ENCODE results near the gene KLHL29.

DNA sequence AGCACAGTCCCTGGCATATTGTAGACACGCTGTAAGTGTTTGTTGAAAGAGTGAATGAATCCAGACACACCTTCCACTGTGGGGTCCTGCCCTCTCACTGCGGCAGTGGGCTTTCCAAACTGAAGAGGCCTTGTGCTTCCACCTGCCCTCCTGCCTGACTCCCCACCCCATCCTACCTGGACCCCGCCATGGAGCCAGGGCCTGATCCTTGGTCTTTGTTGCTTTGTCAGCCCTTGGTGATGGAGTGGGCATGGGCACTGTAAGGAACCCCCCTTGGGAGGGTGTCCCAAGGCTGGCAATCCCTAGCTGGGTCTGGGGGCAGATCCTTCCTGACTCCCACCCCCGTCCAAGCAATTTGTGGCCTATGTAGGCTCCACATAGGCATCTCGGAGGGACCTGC lies 33.1 kb downstream of the KLHL29 start:
- TF ChIP-seq, protein P1, sequence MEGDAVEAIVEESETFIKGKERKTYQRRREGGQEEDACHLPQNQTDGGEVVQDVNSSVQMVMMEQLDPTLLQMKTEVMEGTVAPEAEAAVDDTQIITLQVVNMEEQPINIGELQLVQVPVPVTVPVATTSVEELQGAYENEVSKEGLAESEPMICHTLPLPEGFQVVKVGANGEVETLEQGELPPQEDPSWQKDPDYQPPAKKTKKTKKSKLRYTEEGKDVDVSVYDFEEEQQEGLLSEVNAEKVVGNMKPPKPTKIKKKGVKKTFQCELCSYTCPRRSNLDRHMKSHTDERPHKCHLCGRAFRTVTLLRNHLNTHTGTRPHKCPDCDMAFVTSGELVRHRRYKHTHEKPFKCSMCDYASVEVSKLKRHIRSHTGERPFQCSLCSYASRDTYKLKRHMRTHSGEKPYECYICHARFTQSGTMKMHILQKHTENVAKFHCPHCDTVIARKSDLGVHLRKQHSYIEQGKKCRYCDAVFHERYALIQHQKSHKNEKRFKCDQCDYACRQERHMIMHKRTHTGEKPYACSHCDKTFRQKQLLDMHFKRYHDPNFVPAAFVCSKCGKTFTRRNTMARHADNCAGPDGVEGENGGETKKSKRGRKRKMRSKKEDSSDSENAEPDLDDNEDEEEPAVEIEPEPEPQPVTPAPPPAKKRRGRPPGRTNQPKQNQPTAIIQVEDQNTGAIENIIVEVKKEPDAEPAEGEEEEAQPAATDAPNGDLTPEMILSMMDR (conservative IDR thresholded peaks at IDR 0.05), result no peak
- no peak for TF ChIP-seq EZH2 (IDR thresholded peaks at IDR 0.05; ENCODE audit: low read depth)
